ENCODE results near the gene ECT2L.
A peak's percentile ranks its signal among the peaks of the same experiment; 100 is the strongest.

The ECT2L gene

DNA sequence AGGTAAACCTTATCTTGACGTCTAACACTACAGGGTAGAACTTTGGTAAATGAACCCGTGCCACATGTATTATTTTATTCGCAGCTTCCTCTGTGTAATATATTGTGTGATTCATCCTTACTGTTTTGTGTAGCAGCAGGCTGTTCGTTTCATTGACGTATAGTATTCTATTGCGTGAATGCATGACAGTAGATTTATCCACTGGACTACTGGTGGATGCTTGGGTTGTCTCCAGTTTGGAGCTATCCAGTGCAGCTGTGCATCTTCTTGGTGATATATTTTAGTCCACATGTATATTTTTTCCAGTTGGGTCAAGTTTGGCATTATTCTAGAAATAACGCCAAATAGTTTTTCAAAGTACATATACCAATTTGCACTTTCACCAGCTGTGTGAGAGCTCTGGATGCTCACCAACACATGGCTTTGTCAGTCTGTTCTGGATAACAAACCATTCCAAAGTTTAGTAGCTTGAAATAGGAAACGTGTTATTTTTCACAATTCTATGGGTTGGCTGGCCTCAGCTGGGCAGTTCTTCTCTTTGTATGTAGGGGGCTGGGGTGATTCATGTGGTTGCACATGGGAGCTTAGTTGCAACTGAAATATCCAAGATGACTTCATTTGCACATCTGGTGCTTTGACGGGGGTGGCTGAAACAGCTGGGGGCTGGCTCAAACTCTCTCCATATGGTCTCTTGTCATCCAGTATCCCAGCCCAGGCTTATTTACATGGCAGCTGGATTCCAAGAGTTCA lies 9.3 kb downstream of the ECT2L start:
- DNase-seq: no peak

DNA sequence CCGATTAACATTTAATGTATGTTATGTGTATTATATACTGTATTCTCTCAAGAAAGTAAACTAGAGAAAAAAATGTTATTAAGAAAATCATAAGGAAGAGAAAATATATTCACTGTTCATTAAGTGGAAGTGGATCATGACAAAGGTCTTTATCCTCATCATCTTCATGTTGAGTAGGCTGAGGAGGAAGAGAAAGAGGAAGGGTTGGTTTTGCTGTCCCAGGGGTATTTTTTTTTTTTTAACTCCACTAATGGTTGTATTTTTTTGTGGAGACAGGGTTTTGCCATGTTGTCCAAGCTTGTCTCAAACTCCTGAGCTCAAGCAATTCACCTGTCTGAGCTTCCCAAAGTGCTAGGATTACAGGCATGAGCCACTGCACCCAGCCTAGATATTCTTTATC lies 11.0 kb downstream of the ECT2L start:
- no peak for DNase-seq

DNA sequence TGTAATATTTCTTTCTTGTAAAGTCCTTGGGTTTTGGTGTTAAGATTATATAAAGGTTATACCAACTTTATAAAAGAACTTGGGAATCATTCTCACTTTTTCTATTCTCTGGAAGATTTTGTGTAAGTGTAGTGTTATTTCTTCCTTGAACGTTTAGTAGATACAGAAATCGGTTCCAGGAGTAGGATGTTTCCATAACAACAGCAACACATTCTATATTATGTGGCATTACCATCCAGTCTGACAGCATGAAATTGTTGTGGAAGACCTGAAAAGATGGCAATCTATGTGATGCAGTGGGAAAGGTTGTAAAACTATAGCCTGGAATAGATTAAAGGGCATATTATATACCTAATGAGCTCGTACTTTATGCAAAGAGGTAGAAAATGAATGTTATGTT lies 13.8 kb downstream of the ECT2L start:
- DNase-seq: no peak

DNA sequence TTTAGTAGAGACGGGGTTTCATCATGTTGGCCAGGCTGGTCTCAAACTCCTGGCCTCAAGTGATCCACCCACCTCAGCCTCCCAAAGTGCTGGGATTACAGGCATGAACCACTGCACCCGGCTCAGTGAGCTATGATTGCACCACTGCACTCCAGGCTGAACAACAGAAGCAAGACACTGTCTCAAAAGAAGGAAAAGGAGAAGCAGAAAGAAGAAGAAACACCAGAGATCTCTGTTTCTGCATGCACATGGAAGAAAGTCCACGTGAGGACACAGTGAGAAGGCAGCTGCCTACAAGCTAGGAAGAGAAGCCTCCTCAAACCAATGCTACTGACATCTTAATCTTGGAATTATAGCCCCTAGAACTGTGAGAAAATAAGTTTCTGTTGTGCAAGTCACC lies 16.0 kb downstream of the ECT2L start:
- DNase-seq: no peak

DNA sequence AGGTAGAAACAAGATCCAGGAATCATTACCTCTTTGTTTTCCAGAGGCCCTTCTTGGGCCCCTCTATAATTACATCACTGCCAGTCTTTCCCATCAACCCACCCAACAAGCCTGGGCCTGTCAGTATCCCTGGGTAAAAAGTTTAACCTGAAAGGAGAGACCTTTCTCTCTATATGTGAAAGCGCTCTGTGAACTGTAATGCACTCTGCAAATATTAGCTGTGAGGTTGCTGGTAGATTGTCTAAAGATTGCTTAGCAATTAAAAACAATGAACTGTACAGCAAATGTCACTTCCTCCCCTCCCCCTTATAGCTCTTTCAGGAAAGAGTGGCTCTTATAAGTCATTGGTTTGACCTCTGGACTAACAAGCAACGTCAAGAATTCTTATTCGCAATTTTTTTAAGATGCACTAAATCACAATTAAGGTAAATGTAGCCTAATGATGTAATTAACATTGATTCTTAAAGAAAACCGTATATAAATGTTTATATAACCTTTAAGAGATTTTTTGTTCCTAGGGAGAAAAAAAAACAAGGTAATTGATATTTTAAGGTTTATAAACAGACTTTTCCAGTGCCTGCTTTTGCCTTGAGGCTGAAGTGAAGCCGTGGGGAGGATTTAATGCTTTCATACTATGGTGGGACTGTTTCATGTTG lies 18.4 kb downstream of the ECT2L start:
- DNase-seq: no peak

DNA sequence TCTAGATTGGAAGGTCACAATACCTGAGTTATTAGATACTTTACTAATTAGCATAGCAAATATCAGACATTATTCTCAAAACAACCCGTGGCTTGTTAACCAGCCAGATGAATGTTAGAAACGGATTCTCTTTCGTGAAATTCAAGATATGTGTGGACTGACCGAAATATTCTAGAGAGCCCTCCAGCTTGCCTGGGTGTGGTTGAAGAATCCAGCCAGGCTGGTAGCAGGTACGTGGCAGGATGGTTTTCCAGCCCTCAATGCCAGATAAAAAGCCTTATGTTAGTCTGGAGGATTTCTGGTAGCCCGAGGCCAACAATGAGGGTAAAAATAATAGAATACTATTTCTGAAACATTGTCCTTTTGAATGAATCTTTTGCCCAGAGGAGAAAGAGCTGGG lies 19.3 kb downstream of the ECT2L start:
- DNase-seq: no peak

DNA sequence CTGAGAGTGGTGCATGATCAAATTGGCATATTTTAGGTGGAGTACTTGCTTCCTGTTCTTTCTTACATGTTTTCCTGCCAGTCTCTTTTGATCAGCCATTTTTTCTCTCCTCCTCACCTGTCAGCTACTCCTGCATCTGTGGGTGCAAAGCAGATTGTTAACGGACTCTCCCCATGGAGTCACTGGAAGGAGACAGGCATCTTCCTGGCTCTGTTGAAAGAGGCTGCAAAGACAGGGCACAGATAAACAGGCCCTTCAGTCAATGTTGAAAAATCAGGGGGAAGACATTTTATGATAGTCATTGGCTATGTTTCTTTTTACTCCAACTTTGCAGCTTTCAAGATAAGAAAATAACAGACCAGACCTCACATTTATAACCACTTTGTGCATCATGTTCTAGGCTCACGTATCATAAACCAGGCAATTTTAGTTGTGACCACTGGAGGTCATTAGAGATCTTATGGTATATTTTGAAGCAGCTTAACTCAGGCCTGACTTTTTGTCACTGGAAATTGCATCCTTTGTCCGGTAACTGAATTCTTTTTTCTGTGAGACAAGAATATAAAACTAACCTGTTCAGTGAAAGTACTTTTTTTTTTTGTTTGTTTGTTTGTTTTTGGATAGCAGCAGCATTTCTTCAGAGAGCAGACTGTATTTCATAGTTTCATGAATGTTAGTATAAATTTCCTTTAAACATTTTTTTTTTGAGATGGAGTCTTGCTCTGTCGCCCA lies 20.1 kb downstream of the ECT2L start:
- peak; percentile 81 for DNase-seq

DNA sequence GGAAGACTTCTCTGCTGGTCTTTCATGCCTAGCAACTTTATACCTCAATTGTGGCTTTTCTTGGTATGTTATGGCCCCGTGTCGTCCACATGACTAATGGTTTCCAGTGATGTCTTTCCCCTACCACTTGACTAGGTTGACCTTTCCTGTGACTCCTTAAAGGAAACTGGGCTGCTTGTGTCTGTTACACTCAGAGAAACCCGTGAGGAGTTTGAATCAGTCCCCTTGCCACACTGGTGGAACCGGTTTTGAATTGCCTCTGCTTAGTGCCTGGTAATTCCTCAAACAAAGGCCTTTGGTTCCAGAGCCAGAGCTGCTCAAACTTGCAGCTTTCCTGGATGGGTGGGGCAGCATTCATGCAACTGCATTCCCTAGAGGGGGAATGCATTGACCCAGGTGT lies 21.9 kb downstream of the ECT2L start:
- DNase-seq: no peak

DNA sequence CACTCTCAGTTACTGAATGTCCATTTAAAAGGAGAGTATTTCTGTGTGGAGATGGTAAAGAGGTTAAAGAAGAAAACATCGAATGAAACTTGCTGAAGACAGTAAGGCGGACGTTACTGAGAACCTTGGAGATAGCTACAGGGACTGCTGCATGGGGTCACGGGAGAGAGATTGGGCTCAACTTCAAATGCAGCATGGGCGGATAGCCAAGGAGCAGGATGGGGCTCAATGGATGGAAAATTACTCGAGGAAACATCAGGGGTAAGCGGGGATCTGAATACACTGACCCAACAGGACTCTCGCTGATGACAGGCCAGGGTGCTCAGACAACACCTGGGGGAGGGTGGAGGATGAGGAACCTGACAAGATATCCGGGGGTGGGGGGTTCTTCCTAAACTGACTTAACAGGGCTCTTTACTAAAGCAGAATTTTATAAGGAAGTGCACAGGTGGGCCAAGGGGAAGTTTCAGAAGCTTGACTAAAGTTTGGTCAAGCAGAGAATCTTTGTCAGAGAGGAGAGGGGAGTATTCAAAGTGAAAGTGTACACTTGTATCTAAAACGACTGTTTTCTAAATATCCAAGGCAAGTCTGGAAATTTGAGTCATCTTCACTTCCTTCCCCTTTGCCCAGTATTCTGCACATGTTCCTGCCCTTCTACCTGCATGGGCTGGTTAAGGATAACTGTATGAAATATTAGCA lies 22.8 kb downstream of the ECT2L start:
- DNase-seq: no peak

DNA sequence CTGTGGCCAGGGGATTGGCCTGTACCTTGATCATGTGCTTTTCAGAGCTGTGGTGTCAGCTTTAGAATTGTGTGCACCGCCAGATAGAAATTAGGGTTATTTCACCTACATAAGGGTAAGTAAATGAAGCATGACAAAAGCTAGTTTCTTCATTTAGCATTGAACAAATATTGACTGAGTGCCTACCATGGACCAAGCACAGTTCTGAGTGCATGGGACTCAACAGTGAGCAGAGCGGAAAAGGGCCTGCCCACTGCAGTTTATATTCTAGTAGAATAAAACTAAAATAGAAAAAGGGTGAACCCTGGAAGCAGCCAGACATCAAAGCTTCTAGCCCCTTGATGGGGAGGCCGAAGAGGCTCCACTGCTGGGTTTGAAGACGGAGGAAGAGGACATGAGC lies 25.6 kb downstream of the ECT2L start:
- DNase-seq: no peak

DNA sequence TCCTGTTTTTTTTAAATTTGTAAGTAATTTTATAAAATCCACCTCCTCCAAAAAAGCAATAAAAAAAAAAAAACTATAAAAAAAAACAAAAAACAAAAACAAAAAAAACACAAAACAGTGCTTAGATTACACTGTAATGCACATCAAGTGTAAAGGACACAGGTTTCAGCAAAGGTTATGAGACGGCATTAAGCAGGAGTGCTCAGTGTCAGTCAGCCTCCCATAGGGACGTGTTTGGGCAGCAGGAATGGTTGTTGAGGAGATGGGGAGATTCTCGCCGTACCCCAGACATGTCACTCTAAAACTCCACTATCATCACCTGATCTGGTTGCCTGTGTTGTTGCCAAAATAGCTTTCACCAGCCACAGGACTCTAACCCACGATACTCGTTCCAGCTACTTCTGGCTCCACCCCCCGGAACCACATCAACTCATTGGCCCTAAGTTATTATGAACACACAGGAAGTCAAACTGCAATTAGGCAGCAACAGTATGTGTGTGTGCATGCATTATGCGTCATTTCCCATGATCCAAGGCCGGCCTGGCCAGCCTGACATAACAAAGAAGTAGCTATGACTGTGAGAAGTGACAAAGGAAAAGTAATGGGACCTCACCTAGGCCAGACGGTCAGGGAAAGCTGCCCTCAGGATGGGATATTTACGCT lies 28.7 kb downstream of the ECT2L start:
- no peak for DNase-seq

DNA sequence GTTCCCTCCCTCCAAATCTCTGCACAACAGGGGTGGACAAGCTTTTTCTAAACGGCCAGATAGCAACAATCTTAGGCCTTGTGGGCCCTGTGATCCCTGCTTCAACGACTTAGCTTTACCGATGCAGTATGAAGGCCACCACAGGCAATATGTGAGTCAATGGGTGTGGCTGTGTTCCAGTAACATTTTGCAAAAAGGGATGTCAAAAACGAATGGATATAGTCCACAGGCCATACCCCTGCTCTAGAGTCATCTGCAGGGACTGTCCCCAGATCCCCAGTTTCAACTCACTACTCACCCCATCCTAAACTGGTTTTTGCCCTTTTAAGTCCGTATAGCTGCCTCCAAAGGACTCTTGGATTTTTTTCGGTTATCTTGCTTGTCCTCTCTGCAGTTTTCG lies 34.4 kb downstream of the ECT2L start:
- no peak for DNase-seq

DNA sequence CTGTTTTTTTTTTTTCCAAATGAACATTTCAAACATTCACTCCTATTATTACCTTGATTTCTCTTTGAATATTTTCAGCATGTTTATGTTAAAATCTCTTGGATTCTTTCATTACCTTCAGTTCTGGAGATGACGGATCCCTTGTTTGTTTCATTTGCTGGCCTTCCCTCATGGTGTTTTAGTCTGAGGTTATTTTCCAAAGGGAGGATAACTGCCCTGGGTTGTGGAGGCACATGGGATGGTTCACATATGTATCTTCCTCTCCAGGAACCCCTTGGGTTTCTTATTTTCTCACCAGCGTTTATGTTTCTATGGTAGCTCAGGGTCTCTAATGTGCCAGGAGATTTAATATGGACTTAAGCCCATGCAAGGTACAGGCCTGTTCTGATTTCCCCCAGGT lies 36.3 kb downstream of the ECT2L start:
- DNase-seq: no peak

DNA sequence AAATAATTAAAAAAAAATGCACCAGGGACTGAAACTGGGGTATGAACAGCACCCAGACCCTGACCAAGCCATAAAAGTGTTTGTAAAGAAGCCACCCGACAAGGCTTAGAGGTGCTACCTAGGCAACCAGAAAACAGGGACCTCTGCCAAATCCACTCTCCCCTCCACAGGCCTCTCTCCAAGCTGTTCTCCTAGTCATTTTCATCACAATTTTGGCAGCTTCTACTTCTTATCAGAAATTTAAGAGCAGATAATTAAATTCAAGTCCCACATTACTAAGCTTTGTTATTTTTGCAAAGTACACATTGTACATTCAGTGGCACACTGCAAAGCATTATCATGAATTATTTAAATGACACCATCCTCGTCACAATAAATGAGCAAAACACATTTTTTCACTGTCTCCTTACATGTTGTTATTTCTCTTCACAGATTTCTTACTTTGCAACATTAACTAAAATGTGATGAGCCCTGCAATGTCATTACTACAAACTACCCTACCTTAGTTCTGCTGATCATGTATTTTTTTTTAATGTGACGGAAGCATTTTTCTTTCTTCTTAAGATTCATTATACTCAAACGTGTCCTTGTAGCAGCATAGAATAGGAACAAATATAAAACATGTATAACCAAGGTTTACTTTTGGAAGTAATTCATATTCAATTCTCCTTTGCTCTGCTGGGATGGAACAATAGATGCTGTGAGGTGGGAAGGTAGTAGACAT lies 38.1 kb downstream of the ECT2L start:
- no peak for DNase-seq

DNA sequence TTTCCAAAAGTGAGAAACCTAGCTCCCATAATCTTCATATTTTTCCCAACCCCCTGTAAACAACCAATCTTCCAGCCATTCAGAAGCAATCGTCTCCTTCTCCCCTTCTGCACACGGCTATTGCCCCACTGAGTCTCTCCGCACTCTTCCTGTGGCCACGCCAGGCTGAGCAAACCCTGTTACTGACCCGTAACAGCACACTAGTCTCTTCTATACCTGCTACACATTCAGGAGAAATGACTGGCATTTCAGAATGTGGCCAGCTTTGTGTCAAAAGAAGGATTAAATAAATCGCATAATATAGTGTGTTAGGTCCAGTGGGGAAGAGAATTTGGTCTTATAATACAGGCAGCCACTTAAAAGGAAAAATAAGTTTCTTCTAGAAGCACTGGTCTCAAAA lies 41.4 kb downstream of the ECT2L start:
- DNase-seq: no peak

DNA sequence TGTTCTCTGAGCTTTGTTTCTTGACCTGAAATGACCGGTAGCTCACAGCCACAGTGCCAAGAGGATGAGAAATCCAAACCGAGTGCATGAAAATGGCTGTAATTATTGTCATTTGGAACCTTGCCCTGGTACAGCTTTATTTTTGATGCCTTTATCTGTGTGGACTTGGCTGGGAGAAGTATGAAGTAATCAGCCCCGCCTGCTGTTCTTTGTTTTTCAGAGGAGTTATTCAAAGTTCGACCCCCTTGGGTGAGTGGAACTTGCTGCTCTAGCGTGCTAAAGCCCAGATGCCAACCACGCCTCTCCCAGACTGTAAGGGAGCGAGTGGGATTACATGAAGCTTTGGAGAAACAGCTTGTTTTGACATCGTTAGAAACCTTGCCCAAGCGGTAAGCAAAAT lies 48.3 kb downstream of the ECT2L start:
- no peak for DNase-seq

DNA sequence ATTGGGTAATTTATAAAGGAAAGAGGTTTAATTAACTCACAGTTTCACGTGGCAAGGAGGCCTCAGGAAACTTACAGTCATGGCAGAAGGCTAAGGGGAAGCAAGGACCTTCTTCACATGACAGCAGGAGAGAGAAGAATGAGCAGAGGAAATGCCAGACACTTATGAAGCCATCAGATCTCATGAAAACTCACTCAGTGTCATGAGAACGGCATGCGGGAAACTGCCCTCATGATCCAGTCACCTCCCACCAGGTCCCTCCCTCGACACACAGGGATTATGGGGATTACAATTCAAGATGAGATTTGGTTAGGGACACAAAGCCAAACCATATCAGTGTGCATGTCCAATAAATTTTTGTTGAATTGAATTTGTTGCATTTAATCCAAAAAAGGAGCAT lies 52.0 kb downstream of the ECT2L start:
- DNase-seq: no peak

DNA sequence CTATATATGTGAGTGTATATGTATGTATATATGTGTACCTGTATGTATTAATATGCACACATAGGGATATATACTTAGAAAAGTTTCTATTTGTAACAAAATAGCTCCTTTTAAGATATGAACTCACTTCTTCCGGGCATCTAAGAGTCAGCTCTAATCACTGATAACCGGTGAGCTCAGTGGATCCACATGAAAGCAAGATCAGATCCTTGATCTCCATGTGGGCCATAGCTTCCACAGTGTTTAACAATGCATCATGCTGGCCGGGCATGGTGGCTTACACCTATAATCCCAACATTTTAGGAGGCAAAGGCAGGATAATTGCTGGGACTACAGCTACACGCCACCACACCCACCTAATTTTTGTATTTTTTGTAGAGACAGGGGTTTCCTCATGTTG lies 52.6 kb downstream of the ECT2L start:
- no peak for DNase-seq

DNA sequence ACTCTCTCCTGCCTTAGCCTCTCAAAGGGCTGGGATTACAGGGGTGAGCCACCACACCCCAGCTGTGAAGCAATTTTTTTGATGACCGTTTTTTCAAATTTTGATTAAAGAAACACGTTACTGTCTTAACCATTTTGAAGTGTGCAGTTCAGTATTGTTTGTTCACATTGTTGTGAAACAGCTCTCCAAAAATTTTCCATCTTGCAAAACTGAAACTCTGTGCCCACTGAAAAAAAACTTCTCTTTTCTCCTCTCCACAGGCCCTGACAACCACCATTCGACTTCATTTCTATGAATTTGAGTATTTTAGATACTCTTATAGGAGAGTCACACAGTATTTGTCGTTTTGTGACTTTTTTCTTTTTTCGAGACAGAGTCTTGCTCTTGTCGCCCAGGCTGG lies 53.9 kb downstream of the ECT2L start:
- DNase-seq: no peak

DNA sequence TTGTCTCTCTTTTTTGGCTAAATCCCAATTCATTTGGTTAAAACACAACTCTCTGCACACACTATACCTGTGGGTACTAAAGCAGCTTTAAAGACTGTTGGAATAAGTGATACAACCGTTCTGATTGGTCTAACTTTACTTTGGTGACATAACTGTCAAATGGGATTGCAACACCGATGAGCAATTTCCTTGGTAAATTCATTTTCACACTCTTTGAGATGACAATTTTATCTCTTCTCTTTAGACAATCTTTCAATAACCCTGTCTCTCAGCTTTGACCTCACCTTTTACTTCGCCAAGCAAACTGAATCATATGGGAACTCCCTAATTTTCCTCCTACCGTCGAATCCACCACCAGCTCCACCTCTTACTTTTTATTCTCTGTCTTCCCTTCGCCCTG lies 60.8 kb downstream of the ECT2L start:
- no peak for DNase-seq

DNA sequence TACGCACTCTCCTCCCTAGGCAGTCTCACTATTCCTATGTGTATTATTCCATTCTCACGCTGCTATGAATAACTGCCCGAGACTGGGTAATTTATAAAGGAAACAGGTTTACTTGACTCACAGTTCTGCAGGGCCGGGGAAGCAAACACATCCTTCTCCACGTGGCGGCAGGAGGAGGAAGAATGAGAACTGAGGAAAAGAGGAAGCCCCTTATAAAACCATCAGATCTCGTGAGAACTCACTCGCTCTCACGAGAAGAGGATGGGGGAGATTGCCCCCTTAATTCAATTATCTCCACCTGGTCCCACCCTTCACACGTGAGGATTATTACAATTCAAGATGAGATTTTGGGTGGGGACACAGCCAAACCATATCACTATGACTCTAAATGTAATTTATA lies 61.9 kb downstream of the ECT2L start:
- DNase-seq: no peak

DNA sequence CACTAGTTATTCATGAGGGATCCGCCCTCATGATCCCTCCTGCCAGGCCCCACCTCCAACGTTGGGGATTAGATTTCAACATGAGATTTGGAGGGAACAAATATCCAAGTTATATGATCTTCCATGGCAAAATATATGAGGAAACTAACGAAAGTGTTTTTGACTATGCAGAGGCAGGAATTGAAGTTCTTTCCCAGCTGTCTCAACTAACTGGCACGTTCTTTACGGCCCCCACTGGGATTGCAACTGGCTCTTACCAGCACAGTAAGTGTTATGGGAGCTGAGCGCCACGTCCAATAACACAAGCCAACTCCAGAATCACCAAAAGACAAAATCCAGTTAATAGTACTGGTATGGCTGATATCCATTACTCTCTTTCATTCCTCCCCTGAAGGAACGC lies 66.6 kb downstream of the ECT2L start:
- no peak for DNase-seq

All from hematopoietic multipotent progenitor cell treated with erythropoietin and hydrocortisone succinate and interleukin-3 and kit ligand, for 6 days (in vitro differentiated cells).